Ramos (cell line): Measurements from ENCODE around the gene RPL23.

Experiments
- in situ Hi-C: fragments of 300-500 bp; cut with MboI; formaldehyde crosslinking; loops from one replicate; pipeline ENCODE4 v1.14.3; 2022; ENCODE audit warnings: low sequenced_read_pairs; ENCODE audit not compliant: unreplicated experiment

RPL23 gene

GRCh38 chr17:38853292-38854219 lies at the start of gene RPL23:
RPL23 (minus strand) TSS chr17:38853721; CDS start chr17:38853710, 11 bp downstream.
- in situ Hi-C loops = no loop called here

GRCh38 chr17:38900978-38901656 lies 47.6 kb upstream of the RPL23 start:
- in situ Hi-C loops = no loop called here

DNA sequence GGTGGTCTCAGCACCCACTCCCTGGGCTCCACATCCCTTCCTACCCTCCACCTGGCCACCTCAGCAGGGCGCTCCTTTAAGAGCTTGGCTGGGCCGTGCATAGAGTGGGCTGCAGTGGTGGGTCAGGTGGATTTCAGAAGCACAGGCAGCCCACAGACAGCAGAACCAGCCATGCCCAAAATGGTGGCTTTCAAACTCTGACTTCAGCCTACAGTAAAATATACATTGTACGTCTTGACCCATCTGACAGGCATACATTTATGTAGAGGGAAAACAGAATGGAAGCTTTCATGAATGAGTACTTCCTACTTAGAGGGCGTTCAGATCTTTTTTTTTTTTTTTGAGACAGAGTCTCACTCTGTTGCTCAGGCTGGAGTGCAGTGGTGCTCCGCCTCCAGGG lies 45.9 kb upstream of the RPL23 start:
- in situ Hi-C loops = no loop called here

DNA sequence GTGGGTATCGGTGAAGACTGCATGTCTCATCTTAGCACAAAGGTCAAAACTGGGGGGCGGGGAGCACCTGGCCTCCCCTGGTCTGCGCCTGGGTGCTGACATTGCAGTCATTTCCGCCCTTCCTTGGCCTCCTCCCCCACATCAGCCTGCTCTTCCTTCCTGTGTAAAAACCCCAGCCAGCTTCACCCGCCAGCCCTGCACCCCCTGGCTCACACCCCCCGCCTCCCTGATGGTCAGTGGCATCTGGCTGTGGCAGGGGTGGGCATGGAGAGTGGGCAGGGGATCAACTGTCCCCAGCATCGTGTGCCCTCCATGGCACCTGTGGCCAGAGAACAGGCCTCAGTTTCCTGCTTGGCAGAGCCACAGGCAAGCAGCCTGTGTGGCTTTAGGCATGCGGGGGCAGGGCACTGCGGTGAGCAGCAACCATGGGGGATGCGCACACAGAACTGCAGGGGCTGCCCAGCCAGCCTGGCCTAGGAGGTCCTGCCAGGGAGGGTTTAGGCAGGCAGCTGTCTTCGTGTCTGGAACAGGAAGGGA lies 45.4 kb upstream of the RPL23 start:
- in situ Hi-C loops = no loop called here

GRCh38 chr17:38898291-38898679 lies 44.8 kb upstream of the RPL23 start:
- in situ Hi-C loops = no loop called here

- in situ Hi-C loops = no loop called here
These were observed 44.3 kb upstream of the RPL23 start for GRCh38 chr17:38897671-38898290.

DNA sequence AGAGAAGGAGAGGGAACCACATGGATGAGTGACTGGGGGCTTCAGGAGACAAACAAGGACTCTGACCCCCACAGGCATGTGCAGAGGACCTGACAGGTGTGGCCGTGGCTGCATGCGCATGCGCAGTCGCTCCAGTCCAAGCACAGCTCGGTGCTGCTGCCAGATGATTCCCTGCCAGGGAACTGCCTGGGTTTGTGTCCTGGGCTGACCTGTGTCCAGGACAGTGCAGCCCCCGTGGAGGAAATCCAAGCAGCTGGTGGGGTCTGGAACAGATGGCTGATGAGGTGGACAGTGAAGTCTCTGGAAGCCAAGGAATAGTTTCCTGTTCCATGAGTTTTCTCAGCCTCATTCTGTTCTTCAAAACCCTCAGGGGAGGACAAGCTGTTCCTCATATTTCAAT lies 43.7 kb upstream of the RPL23 start:
- in situ Hi-C loops = no loop called here

DNA sequence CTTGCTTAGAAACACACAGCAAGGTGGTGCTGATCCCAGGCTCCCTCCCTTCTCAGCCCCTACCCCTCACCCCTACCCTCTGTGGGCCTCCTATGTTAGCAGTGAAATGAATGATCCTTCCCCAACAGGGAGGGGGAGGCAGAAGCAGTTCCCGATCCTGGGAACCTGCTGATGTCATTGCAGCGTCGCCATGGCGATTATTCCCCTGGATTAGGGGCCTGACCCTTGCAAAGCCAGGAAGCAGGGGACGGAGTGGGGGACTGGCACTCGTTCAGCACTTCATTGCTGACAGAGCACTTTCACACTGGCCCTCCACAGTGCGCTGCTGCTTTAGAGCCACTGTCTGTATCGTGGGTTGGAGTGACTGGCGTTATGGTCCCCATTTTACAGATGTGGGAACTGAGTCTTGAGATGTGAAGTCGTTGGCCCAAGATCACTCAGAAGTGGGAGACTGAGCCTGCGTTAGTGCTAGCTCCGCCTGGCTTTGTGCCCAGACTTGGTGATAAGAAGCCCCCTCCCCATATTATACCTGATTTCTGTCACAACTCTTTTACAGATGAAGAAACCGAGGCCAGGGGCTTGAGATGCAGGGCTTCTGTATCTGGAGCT lies 42.9 kb upstream of the RPL23 start:
- in situ Hi-C loops = no loop called here

- in situ Hi-C loops = no loop called here
These were observed 40.8 kb upstream of the RPL23 start for GRCh38 chr17:38894276-38894675.

DNA sequence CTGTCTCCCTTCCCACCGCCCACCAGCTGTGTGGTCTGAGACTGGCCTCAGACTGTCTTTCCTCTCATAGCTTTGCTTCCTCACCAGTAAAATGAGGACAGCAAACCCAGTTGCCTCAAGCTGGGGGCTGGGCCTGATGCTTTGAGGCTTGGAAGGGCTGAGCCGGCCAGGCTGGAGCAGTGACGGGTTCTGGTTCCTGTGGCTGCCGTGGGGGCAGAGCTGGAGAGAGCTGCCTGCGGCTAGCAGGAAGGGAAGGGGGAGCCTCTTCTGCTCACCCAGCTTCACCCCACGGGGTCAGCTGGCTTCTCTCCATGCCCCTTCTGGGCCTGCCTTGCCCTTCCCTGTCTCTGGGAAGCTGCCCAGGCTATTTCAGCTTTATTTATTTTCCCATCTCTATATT lies 40.1 kb upstream of the RPL23 start:
- in situ Hi-C loops = no loop called here

DNA sequence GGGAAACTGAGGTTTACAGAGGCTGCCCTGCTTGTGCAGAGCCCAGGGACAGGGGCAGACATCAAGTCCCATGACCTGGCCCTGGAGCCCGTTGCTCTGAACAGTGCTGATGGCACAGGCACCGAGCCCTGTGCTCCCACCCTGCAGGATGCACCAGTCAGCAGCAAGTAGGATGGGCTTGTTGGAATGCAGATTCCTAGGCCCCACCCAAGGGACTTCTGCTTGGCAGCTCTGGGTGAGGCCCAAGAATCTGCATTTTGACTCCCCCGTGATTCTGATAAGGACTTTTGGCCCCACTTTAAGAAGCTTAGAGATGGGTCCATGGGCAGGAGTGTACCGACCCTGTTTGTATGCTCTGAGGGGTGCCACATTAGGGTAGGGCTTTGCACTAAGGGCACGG lies 39.6 kb upstream of the RPL23 start:
- in situ Hi-C loops = no loop called here

GRCh38 chr17:38892620-38893019 lies 39.1 kb upstream of the RPL23 start:
- in situ Hi-C loops = no loop called here

DNA sequence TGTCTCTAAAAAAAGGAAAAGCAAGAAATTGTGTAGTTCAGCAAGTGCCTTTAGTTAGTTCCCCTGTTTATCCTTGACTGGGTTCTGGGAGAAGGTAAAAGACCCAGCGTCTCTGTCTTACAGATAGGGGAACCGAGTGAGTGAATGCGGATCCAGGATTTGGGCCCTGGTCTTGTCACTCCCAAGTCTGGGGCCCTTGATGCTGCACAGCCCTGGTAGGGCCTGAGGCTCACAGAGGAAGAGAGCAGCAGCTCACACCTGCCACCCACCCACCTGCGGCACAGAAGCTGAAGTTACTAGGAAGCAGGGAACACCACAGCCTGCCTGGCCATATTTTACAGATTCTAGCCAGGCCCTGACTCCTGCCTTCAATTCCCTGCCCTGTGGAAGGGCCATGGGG lies 38.6 kb upstream of the RPL23 start:
- in situ Hi-C loops = no loop called here

GRCh38 chr17:38891441-38891840 lies 37.9 kb upstream of the RPL23 start:
- in situ Hi-C loops = no loop called here

GRCh38 chr17:38890410-38890746 lies 36.9 kb upstream of the RPL23 start:
- in situ Hi-C loops = no loop called here

DNA sequence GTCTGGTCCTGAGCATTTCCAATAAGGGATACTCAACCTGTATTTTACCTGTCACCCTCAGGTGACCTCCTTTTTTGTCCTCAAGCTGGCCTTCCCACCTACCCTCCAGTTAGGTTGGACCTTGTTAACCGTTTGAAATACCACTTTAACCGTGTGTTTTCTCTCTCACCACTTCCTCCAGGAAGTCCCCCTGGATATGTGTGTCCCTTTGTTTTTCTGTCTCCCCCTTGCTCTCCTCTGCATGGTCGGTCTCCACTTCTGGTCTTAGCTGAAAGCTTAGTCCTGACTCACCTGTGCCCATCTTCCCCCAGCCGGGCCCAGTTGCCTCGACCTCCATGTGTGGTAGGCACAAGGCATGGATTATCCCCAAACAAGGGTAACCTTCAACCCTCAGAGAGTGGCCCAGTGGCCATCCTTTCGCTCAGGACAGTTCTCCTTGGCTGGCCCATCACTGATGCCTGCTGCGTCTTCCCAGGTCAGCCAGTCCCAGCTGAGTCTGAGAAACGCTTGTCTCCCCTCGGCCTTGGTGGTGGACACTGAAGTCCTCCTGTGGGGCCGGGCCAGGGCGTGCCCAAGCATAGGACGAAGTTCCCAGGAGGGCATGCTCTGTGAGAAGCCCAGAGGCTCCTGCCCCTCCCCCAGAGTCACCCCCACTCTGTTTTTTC lies 36.4 kb upstream of the RPL23 start:
- in situ Hi-C loops = no loop called here

DNA sequence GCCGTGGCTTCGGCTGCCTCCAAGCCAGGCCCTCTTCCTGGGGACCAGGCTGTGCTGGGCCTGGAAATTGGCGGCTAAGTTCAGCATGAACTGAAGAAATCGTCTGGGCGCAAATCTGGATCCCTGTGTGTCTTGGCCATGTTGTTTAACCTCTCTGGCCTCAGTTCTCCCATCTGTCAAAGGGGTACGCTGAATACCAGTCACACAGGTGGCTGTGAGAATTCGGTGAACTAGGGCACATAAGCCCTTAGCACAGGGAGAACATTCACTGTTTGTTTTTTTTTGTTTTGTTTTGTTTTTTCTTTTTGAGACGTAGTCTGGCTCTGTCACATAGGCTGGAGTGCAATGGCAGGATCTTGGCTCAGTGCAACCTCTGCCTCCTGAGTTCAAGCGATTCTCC lies 35.3 kb upstream of the RPL23 start:
- in situ Hi-C loops = no loop called here

- in situ Hi-C loops = no loop called here
These were observed 33.1 kb upstream of the RPL23 start for GRCh38 chr17:38886643-38887010.

DNA sequence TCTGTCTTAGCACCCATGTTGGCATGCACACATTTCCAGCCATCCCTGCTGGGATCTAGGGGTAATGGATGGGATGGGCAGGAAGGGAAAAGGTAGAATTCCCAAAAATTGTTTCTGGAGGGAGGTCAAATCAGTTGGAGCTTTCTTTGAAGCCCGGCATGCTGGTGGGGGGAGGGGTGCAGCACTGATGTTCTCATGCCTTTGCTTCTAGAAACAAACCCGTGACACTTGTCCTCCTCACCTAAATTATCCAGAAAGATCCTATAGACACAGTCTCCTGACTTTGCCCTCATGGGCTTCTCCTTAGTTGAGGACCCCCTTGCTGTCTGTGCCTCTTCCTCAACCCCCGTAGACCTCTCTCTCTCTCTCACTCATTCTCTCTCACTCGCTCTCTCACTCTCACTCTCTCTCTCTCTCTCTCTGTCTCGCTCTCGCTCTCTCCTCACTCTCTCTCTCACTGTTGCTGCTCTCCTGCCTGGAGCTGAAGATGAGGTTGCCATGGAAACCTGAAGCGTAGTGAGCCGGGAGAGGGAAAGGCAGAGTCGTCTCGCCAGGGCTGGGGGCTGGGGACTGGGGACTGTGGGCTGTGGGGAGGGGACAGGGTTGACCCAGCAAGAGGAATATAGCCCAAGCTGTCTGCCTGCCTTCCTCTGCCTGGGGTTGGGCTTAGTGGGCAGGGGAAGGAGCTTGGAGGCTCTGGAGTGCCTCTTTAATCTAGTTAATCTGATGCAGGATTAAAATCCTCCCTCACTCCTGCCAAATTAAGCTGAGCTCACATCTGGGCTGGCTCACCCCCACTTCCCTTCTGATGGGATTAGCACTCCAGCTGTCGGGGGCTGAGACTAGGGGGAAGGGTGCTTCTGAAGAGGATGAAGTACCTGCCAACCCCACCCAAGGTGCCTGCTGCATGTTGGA lies 32.5 kb upstream of the RPL23 start:
- in situ Hi-C loops = no loop called here
